ENCODE measurements around the gene CCDC159.
A peak's percentile ranks its signal among the peaks of the same experiment; 100 is the strongest.
"Not testable (repeated sequence)": the region's sequence is repeated elsewhere in the genome, so short reads cannot be mapped to it uniquely, and the experiment has no call there.

Gene CCDC159

GRCh38 chr19:11346104-11346940 is at the start of gene CCDC159, which contains the start of gene TMEM205:
CCDC159 (plus strand) TSS chr19:11346519; CDS start chr19:11346607, 88 bp downstream.
TMEM205 (minus strand) TSS chr19:11346268; CDS start chr19:11345619, 649 bp downstream.
- peak; percentile 92 to 94 for DNase-seq

GRCh38 chr19:11299946-11300810 is 46.1 kb upstream of the CCDC159 start:
- no peak for DNase-seq

GRCh38 chr19:11300811-11301120 is 45.6 kb upstream of the CCDC159 start:
- DNase-seq: no peak

GRCh38 chr19:11304936-11305335 is 41.4 kb upstream of the CCDC159 start:
- no peak for DNase-seq

- no peak for DNase-seq
Measured at GRCh38 chr19:11306337-11306736, 40.0 kb upstream of the CCDC159 start.

GRCh38 chr19:11320278-11320995 is 25.9 kb upstream of the CCDC159 start:
- DNase-seq: not testable (repeated sequence)

- DNase-seq: no peak
Measured at GRCh38 chr19:11321191-11322126, 24.9 kb upstream of the CCDC159 start.

GRCh38 chr19:11322269-11323024 is 23.9 kb upstream of the CCDC159 start:
- no peak for DNase-seq

- DNase-seq: no peak
Measured at GRCh38 chr19:11323601-11324078, 22.7 kb upstream of the CCDC159 start.

- no peak for DNase-seq
Measured at GRCh38 chr19:11324079-11324661, 22.1 kb upstream of the CCDC159 start.

- DNase-seq: no peak
Measured at GRCh38 chr19:11324748-11325389, 21.4 kb upstream of the CCDC159 start.

GRCh38 chr19:11325544-11325943 is 20.8 kb upstream of the CCDC159 start:
- no peak for DNase-seq

- no peak for DNase-seq
Measured at GRCh38 chr19:11330127-11330526, 16.2 kb upstream of the CCDC159 start.

- no peak for DNase-seq
Measured at GRCh38 chr19:11331502-11331901, 14.8 kb upstream of the CCDC159 start.

GRCh38 chr19:11332822-11333221 is 13.5 kb upstream of the CCDC159 start:
- DNase-seq: no peak

GRCh38 chr19:11333838-11334237 is 12.5 kb upstream of the CCDC159 start:
- DNase-seq: not testable (repeated sequence)

- no peak for DNase-seq
Measured at GRCh38 chr19:11335449-11336146, 10.7 kb upstream of the CCDC159 start.

- no peak for DNase-seq
Measured at GRCh38 chr19:11337080-11337479, 9.2 kb upstream of the CCDC159 start.

- DNase-seq: no peak
Measured at GRCh38 chr19:11338121-11338520, 8.2 kb upstream of the CCDC159 start.
